Trophoblast cell (in vitro differentiated cells and primary cell): Measurements from ENCODE around the gene PGBD5.

Experiments used
- DNase-seq, 2 donors: peaks; one replicate each; pipeline ENCODE4 v3.0.0-alpha.2; 2016
- H2AFZ ChIP-seq: 2 replicates; pipeline ENCODE4 v1.6.1; 2013; ENCODE audit warnings: low read length, moderate library complexity, mild to moderate bottlenecking; ENCODE audit not compliant: insufficient read depth, poor library complexity
- H2AK5ac ChIP-seq: 2 replicates; pipeline ENCODE4 v1.6.1; 2013; ENCODE audit warnings: mild to moderate bottlenecking, low read length
- H2BK120ac ChIP-seq: 2 replicates; pipeline ENCODE4 v1.6.1; 2013; ENCODE audit warnings: low read length, mild to moderate bottlenecking, moderate library complexity; ENCODE audit not compliant: insufficient read depth, poor library complexity
- H2BK12ac ChIP-seq: 2 replicates; pipeline ENCODE4 v1.6.1; 2013; ENCODE audit warnings: mild to moderate bottlenecking, low read length, moderate library complexity
- H2BK5ac ChIP-seq: 2 replicates; pipeline ENCODE4 v1.6.1; 2013; ENCODE audit warnings: low read length, low read depth, moderate library complexity, mild to moderate bottlenecking; ENCODE audit not compliant: poor library complexity
- H3K14ac ChIP-seq: 2 replicates; pipeline ENCODE4 v1.6.1; 2013; ENCODE audit warnings: mild to moderate bottlenecking, low read length
- H3K18ac ChIP-seq: 2 replicates; pipeline ENCODE4 v1.6.1; 2013; ENCODE audit warnings: mild to moderate bottlenecking, low read length
- H3K23ac ChIP-seq: 2 replicates; pipeline ENCODE4 v1.6.1; 2013; ENCODE audit warnings: low read length
- H3K27ac ChIP-seq: 2 replicates; pipeline ENCODE4 v1.5.1; 2013; ENCODE audit warnings: low read depth, mild to moderate bottlenecking, inconsistent platforms, low read length, moderate library complexity
- H3K27me3 ChIP-seq: 2 replicates; pipeline ENCODE4 v1.6.1; 2013; ENCODE audit warnings: inconsistent platforms, mild to moderate bottlenecking, low read length, moderate library complexity; ENCODE audit not compliant: insufficient read depth
- H3K36me3 ChIP-seq, 2 experiments: 1 replicate in 1 of 2; 2 replicates in 1 of 2; pipeline ENCODE4 v1.6.1; 2013; ENCODE audit warnings: low read length in 2 of 2, mild to moderate bottlenecking in 2 of 2, moderate library complexity in 1 of 2; ENCODE audit not compliant: insufficient read depth in 2 of 2, control insufficient read depth in 1 of 2
- H3K4ac ChIP-seq: 2 replicates; pipeline ENCODE4 v1.6.1; 2013; ENCODE audit warnings: low read depth, mild to moderate bottlenecking, low read length, moderate library complexity
- H3K4me1 ChIP-seq, 2 experiments: 1 replicate in 1 of 2; 2 replicates in 1 of 2; pipeline ENCODE4 v1.6.1; 2013; ENCODE audit warnings: low read length in 2 of 2, mild to moderate bottlenecking in 2 of 2, moderate library complexity in 1 of 2; ENCODE audit not compliant: insufficient read depth in 2 of 2, control insufficient read depth in 1 of 2
- H3K4me2 ChIP-seq: 2 replicates; pipeline ENCODE4 v1.6.1; 2013; ENCODE audit warnings: inconsistent platforms, mild to moderate bottlenecking, low read length, moderate library complexity
- H3K4me3 ChIP-seq: 2 replicates; pipeline ENCODE4 v1.5.1; 2013; ENCODE audit warnings: mild to moderate bottlenecking, low read depth, low read length, inconsistent platforms
- H3K79me1 ChIP-seq: one replicate; pipeline ENCODE4 v1.6.1; 2013; ENCODE audit warnings: low read length
- H3K79me2 ChIP-seq: 2 replicates; pipeline ENCODE4 v1.6.1; 2013; ENCODE audit warnings: low read length, mild to moderate bottlenecking; ENCODE audit not compliant: control insufficient read depth, insufficient read depth, poor library complexity
- H3K9ac ChIP-seq: 2 replicates; pipeline ENCODE4 v1.6.1; 2013; ENCODE audit warnings: mild to moderate bottlenecking, low read length
- H3K9me3 ChIP-seq: 2 replicates; pipeline ENCODE4 v1.6.1; 2013; ENCODE audit warnings: low read depth, mild to moderate bottlenecking, control low read depth, inconsistent platforms, low read length; ENCODE audit not compliant: insufficient read depth
- H4K12ac ChIP-seq: 2 replicates; pipeline ENCODE4 v1.6.1; 2013; ENCODE audit warnings: low read depth, mild to moderate bottlenecking, low read length, moderate library complexity
- H4K8ac ChIP-seq: 2 replicates; pipeline ENCODE4 v1.6.1; 2013; ENCODE audit warnings: low read depth, mild to moderate bottlenecking, low read length, moderate library complexity
- H4K91ac ChIP-seq: one replicate; pipeline ENCODE4 v1.6.1; 2013; ENCODE audit warnings: low read depth, mild to moderate bottlenecking, low read length, moderate library complexity
- WGBS: extraction: QIAGEN DNeasy Blood & Tissue Kit; methylation state at CpG from one replicate; pipeline ENCODE4 v1.1.7; 2013; ENCODE audit warnings: missing lambda C conversion rate; ENCODE audit not compliant: insufficient read length, insufficient coverage; ENCODE audit errors: extremely low coverage; 5-methylcytosine and 5-hydroxymethylcytosine counted together

Gene PGBD5

GRCh38 chr1:230340526-230341161, 85.5 kb downstream of the PGBD5 start:
- Histone ChIP-seq H3K4me3 (no peak overlapping the region), H3K4ac (no peak overlapping the region), H4K12ac (no peak overlapping the region), H2AFZ (no peak overlapping the region), H3K79me1 (no peaks in the 10 kb centered on the region), H3K23ac (no peak overlapping the region), H2BK120ac (no peak overlapping the region), H3K9me3 (no peaks in the 10 kb centered on the region), H3K27me3 (no peaks in the 10 kb centered on the region), H2BK12ac (no peak overlapping the region), H3K9ac (no peak overlapping the region), H3K27ac (no peak overlapping the region), H3K4me2 (no peak overlapping the region), H3K4me1 (no peaks in the 10 kb centered on the region), H2BK5ac (no peak overlapping the region), H4K91ac (no peak overlapping the region), H2AK5ac (no peak overlapping the region), H4K8ac (no peak overlapping the region), H3K79me2 (no peaks in the 10 kb centered on the region), H3K14ac (no peak overlapping the region), H3K36me3 (no peaks in the 10 kb centered on the region), H3K18ac (no peak overlapping the region)
- WGBS = no CpG with 5 or more reads among the region's 7 CpGs
- peak in 1 of 2 donors; percentile 30 for DNase-seq

GRCh38 chr1:230339033-230339432, 87.1 kb downstream of the PGBD5 start:
- Histone ChIP-seq H4K8ac (no peak overlapping the region), H2BK120ac (no peak overlapping the region), H3K9me3 (no peaks in the 10 kb centered on the region), H2AK5ac (no peak overlapping the region), H3K4ac (no peak overlapping the region), H3K23ac (no peak overlapping the region), H3K27me3 (no peaks in the 10 kb centered on the region), H2BK12ac (no peak overlapping the region), H3K14ac (no peak overlapping the region), H3K4me3 (no peak overlapping the region), H3K79me1 (no peaks in the 10 kb centered on the region), H2AFZ (no peak overlapping the region), H3K4me1 (no peaks in the 10 kb centered on the region), H4K91ac (no peak overlapping the region), H3K79me2 (no peaks in the 10 kb centered on the region), H3K36me3 (no peaks in the 10 kb centered on the region), H3K27ac (no peak overlapping the region), H3K4me2 (no peak overlapping the region), H3K18ac (no peak overlapping the region), H4K12ac (no peak overlapping the region), H2BK5ac (no peak overlapping the region), H3K9ac (no peak overlapping the region)
- no CpG with 5 or more reads among the region's 8 CpGs for WGBS
- DNase-seq = no peak

GRCh38 chr1:230337266-230337665, 88.9 kb downstream of the PGBD5 start:
- Histone ChIP-seq H3K4me3 (no peak overlapping the region), H3K36me3 (no peaks in the 10 kb centered on the region), H3K9ac (no peak overlapping the region), H2BK5ac (no peak overlapping the region), H3K4me2 (no peak overlapping the region), H2BK120ac (no peak overlapping the region), H4K91ac (no peak overlapping the region), H3K9me3 (no peaks in the 10 kb centered on the region), H4K12ac (no peak overlapping the region), H4K8ac (no peak overlapping the region), H2AK5ac (no peak overlapping the region), H3K27ac (no peak overlapping the region), H3K27me3 (no peaks in the 10 kb centered on the region), H2BK12ac (no peak overlapping the region), H3K4ac (no peak overlapping the region), H3K18ac (no peak overlapping the region), H3K79me1 (no peaks in the 10 kb centered on the region), H2AFZ (no peak overlapping the region), H3K4me1 (no peaks in the 10 kb centered on the region), H3K14ac (no peak overlapping the region), H3K23ac (no peak overlapping the region), H3K79me2 (no peaks in the 10 kb centered on the region)
- no peak for DNase-seq
- no CpG with 5 or more reads among the region's 5 CpGs for WGBS

GRCh38 chr1:230335861-230336522, 90.1 kb downstream of the PGBD5 start:
- no CpG with 5 or more reads among the region's 12 CpGs for WGBS
- Histone ChIP-seq H3K27me3 (no peaks in the 10 kb centered on the region), H3K27ac (no peak overlapping the region), H3K79me2 (no peaks in the 10 kb centered on the region), H4K12ac (no peak overlapping the region), H2BK120ac (no peak overlapping the region), H2AFZ (no peak overlapping the region), H3K18ac (no peak overlapping the region), H3K79me1 (no peaks in the 10 kb centered on the region), H3K14ac (no peak overlapping the region), H4K8ac (no peak overlapping the region), H3K4ac (no peak overlapping the region), H3K4me2 (no peak overlapping the region), H4K91ac (no peak overlapping the region), H2BK12ac (no peak overlapping the region), H3K36me3 (no peaks in the 10 kb centered on the region), H3K23ac (no peak overlapping the region), H3K9me3 (no peaks in the 10 kb centered on the region), H2BK5ac (no peak overlapping the region), H3K9ac (peak overlapping the region; percentile 44), H3K4me1 (no peaks in the 10 kb centered on the region), H2AK5ac (no peak overlapping the region), H3K4me3 (no peak overlapping the region)
- no peak for DNase-seq
